GM04504 (cell line): ENCODE data around the gene COL16A1.

Experiments
- DNase-seq: peaks from one replicate; pipeline ENCODE4 v3.0.0-alpha.2; 2012; ENCODE audit warnings: low read depth

The COL16A1 gene

DNA sequence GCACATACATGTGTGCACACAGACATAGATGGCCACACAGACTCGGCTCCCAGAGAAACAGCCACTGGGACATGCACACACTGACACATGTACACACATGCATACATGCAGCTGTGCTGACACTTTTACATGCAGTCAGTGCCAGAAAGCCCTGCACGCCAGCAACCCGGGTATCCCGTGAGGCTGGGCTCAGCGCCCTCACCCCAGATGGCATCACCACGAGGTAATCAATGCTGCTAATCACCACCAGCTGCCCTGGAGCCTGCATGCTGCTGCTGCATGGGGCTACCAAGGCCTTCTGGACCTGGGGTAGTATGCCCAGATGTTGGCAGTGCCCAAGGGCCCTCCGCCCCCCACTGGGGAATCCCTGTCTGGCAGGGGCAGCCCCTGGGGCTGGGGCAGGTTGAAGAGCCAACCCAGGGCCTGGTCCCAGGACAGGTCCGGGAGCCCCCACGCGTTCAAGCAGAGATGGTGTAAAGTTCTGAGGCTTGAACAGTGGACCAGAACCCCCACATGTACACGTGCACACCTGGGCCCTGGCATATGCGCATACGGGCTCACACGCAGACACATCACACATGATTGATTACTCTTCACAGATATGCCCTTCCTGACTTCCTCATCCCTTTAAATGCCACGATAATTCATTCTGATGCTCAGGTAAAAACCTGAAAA is 2.7 kb upstream of the COL16A1 start:
- no peak for DNase-seq

GRCh38 chr1:31705080-31705866 is 1.5 kb upstream of the COL16A1 start:
- no peak for DNase-seq

DNA sequence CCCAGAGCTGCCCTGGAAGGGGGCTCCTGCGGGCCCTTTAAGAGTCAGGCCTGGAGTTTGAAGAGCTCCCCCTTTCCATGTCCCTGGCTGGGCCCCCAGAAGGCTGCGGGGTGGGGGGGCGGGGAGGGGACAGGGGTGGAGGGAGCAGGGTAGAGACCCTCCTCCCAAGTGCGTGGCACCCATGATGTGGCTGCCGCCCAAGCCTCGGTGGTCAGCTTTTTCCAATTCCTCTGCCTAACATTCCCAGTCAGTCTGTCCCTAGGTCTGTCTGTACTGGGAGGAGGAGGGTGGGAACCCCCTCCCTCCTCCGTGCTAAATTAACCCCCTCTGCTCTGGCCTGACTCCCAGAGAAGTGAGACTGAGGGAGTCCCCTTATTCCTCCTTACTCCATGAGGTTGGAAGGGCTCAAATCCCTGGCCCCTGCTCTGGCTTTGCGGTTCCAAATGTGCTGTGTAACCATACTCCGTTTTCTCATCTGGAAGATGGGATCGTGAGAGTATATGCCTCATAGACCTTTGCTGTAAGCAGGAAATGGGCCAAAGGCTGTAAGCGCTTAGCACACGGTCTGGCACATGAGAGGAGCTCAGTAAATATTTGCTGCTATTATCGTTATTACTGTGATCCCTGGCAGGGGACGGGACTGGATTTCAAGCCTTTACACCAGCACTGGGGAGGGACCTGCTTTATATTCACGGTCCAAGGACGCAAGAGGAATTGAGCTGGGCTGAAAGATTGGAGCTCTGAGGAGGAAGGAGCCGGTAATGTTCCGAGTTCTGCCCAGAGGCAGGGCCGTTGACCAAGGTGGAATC is 658 bp upstream of the COL16A1 start:
- no peak for DNase-seq

GRCh38 chr1:31702836-31703404 is 897 bp downstream of the COL16A1 start:
- DNase-seq = no peak

DNA sequence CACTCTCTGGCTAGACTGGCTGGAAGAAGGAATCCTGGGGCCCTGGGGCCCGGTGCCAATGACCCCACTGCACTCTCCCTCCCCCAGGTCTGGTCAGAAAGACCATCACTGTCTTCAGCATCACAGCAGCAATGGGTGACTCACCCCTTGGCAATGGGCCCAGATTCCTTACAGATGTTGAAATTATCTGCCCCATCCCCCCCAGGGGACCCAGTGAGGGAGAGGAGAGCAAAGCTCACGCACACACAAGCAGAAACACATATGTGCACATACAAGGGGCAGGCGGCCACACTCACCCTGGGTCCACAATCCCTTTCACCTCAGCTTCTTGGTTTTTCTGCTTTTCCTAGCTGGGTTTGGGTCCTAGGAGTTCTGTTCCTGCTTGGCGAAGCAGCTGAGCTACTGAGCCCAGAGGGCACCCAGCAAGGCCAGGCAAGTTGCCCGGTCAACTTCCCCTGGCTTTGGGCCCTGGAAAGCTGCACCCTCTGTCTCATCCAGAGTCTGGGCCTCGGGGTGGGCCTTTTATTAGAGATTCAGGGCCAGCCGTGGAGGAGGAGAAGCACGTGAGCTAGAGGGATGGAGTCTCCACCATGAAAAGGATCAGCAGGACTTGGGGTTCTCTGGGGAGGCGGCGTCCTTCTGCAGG is 2.6 kb downstream of the COL16A1 start:
- DNase-seq = peak; percentile 91

- no peak for DNase-seq
Measured at GRCh38 chr1:31700468-31701090, 3.2 kb downstream of the COL16A1 start.

- no peak for DNase-seq
Measured at GRCh38 chr1:31699341-31699891, 4.4 kb downstream of the COL16A1 start.

DNA sequence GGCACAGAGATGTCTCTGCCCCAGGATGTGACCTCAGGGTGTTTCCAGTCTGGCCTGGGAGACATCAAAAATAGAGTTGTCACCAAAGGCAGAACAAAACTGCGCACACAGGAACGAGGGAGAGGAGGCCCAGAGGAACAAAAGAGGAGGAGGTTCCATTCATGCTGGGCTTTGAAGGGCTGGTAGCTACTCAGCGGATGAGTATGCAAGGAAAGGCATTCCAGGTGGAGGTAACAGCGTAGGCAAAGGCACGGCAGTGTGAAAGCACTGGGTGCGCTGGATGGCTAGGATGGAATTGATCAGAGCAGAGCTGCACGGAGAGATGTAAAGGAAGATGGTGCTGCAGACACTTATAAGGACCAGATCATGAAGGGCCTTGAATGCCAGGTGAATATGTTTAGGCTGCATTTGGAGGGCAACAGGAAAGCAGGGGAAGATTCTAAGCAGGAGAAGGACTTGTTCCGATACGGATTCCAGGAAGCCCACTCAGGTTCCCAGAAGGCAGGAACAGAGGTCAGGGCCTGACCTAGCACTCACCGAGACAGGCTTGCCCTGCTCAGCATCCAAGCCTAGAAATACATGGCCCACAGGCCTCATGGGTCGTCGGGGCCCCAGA is 6.3 kb downstream of the COL16A1 start:
- no peak for DNase-seq

- no peak for DNase-seq
Measured at GRCh38 chr1:31696242-31696641, 7.6 kb downstream of the COL16A1 start.

DNA sequence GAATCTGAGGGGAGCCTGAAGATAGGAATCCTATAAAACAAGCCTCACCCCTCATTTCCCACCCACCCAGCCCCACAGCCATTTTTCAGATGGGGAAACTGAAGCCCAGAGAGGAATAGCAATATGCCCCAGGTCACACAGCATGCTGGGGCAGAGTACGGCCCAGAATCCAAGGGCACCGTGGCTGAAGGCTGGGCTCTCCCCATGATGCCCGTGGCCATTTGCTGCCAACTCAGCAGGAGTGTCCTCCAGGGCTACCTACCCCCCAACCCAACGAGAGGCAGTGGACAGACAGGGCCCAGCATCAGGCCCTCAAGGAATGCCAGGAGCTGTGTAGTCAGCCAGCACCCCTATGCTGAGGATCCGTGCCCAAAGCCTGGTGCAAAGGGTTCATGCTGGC is 8.5 kb downstream of the COL16A1 start:
- DNase-seq = no peak

DNA sequence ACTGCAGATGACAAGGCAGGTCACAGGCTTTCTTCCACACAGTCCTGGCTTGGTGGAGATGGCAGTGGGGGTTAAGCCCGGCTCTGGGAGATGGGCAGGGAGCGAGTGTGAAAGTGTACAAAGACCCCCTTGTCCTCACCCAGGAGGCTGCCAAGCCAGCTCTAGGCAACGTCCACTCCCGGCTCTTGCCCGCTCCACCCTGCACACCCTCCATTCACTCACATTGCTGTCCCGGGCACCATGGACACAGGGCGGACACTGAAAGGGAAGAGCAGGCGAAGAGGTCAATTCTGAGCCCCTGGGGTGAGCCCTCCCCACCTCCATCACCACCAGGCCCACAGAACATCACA is 8.9 kb downstream of the COL16A1 start:
- no peak for DNase-seq

DNA sequence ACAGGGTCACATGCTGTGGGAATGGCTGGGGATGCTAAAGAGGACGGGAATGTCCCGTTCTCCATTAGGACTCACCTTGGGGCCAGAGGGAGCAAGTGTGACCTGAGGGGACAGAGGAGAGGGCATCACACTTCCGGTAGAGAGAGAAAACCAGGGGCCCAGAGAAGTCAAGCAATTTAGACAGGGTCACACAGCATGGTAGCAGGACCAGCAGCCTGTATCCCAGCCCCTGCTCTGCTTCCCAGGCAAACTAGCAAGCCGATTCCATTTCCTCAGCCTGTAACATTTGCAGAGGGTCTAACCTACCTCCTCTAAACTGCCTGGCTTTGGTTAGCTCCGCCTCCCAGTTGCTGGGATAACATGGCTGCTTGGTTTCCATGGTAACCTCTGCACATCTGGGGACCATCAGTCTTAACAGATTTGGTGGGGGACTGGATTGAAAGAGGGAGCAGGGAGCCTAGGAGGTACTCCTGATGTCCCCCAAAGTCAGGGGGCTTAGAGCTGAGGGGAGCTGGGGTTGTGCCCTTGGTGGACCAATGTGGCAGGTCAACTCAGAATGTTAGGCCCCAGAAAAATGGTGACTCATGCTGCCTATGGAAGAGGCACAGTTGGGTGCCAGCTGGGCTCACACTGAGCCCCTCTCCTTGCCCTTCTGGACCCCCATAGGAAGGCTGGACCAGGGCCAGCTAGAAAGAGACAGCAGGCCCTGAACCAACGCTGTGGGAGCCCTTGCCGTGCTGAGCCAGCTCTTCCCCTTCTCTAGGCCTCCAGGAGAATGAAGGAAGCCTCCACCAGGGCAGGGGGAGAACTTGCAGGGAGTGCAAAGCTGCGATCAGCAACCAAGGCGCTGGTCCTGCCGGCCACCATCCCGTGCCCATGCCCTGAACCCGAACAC is 9.5 kb downstream of the COL16A1 start:
- DNase-seq = no peak

DNA sequence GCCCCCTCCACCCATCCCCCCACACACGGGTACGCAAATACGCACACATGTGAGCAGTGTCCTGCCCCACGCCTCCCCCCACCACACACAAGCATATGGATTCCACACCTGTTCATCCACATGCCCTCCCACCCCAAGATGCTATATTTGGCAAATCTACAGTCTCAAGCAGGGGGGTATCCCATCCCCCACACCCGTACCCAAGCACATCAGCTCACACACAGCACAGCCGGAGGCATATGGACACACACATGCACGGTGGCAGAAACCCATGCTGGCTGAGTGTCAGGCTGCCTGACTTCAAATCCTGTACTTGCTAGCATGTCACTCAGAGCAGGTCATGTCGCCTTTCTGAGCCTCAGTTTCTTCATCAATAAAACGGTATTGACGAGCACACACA is 10.6 kb downstream of the COL16A1 start:
- DNase-seq = no peak

- no peak for DNase-seq
Measured at GRCh38 chr1:31691951-31692350, 11.9 kb downstream of the COL16A1 start.

GRCh38 chr1:31691446-31691845 is 12.4 kb downstream of the COL16A1 start:
- no peak for DNase-seq

DNA sequence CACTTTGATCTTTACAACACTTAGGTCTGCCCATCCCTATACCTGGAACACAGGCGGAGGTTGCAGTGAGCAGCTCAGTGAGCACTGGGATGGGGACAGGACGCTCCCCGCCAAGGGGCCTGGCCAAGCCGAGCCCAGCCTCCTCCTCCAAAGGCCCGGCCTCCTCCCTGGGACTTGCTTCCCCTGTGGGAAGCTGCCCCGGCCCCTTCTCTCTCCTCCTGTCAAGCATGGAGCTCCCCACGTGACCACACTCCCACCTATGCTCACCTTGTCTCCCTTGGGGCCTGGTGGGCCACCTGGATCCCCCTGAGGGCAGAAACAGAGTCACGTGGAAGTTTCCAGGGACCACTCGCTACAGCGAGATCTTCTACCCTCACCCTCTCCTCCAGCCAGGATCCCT is 12.9 kb downstream of the COL16A1 start:
- no peak for DNase-seq

DNA sequence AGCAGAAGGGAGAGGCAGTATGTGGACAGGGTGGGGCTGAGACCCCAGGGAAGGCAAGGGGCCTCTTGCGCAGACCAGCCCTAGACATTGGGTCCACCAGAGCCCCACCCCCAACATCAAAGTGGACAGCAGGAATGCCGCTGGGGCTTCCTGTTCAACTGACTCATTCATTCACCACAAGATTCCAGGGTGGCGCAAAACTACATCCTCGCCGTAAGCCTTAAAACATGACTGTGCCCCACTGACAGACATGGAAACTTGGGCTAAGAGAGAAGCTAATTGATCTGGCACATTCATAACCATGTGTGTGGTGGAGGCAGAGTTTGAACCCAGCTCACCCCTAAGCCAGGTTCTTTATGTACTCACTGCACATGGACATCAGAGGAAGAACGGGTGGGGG is 14.0 kb downstream of the COL16A1 start:
- peak; percentile 89 for DNase-seq

- no peak for DNase-seq
Measured at GRCh38 chr1:31689379-31689778, 14.4 kb downstream of the COL16A1 start.

GRCh38 chr1:31688233-31688918 is 15.4 kb downstream of the COL16A1 start:
- DNase-seq = no peak
